ENCODE data around the gene LIPF.
"Not testable (repeated sequence)": the region's sequence is repeated elsewhere in the genome, so short reads cannot be mapped to it uniquely, and the experiment has no call there.

The LIPF gene

GRCh38 chr10:88664142-88664541 is at the start of gene LIPF:
Gene LIPF (plus strand): TSS chr10:88664442. CDS start chr10:88667298, 2,856 bp downstream.
- DNase-seq, result no peak

DNA sequence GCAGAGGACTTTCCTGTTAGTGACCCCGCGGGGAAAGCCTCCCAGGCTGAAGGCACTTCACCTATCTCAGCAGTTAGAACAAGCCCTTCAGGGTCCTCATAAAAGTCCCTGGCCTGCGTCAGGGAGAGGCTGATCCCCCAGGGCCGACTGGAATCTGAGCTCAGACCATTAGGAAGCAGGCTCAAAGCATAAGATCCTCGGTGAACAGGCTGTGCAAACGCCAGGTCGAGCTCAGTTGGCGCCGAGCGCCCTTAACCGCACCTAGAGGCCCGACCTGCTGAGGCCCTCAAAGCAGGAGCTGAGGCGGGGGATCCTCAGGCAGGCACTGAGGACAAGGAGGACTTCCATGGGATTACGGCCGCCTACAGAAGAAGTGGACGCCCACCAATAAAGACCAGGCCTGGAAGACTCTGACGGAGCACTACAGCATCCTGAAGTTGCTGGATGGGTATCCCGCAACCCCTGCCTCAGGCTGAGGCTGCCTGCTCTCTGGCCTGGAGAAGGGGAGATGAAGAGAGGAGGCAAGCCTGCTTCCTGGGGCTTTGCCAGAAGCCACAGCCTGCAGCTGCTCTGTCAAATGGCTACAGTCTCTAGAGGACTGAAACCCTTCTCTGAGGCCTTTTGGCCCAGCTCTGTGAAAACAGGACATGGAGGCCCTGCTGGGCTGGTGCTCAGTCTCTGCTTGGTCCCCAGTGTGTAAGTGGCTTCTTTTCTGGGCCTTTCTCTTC is 47.8 kb upstream of the LIPF start:
- no peak for DNase-seq

DNA sequence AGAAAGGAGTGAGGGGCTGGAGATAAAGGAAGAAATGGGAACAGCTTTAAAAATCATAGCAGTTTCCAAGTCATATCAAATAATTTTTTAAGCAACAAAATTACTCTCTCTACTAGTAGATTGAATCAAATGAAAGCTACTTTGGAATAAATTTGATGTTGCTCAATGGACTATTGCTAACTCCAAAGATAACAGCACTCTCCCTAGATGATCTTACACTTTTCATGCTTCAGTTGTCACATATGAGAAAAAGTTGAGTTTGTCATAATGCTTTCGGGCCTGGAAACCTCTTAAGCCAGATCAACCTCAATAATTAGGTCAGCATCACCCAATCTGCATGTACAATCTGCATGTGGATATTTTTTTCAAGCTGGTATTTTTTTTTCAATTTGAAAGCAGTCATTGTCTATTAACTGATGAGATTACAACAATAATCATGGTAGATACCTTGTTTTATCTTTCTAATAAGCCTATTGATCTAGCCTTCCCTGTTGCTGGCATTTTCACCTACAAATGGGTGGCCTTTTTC is 46.4 kb upstream of the LIPF start:
- DNase-seq, result no peak

GRCh38 chr10:88618496-88618895 is 45.7 kb upstream of the LIPF start:
- no peak for DNase-seq

DNA sequence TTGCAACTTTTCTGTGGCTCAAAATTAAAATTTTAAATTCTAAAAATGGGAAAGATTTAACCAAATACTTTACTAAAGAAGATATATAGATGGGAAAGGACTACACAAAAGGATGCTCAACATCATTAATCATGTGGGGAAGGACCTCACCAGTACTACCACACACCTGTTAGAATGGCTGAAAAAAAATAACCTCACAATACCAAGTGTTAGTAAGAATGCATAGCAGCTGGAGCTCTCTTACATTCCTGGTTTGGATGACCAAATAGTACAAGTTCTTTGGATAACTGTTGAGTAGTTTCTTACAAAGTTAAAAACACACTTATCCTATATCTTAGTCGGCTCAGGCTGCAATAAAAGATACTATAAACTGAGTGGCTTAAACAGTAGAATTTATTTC is 43.8 kb upstream of the LIPF start:
- DNase-seq, result no peak

GRCh38 chr10:88623835-88624234 is 40.4 kb upstream of the LIPF start:
- DNase-seq, result no peak

DNA sequence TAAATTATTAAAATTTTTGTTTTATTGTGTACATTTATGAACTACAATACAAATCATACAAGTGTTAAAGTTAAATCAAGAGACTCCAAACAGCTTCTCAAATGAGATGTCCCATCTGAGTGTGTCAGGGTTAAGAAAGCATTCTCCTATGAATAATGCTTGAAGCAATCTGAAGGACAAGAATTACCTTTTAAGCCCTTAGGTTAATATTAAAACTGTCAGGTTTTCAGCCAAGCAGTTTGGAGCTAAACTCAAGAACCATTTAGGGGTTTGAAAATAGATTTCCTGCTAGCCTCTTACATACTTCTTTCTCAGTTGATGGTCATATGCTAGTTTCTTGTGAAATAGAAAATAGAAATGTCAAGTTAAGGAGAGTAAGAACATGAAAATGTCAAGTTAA is 39.4 kb upstream of the LIPF start:
- no peak for DNase-seq

DNA sequence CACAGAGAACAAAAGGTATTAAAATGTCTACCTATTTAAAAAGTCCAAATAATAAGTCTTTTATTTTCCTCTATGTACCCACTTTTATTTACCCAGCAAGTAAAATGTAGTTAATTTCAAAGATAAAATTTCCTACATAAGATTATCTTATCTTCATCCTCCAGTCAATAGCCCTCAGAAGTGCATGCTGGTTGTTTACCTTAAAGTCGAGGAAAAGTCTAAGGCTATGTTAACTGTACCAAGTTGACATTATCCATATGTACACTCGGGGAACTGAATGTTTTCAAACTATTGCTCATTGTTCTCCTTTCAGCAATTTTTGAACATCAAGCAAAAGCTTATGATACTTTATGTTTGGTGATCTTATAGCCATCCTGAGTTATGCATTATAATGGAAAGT is 24.1 kb upstream of the LIPF start:
- no peak for DNase-seq

GRCh38 chr10:88642209-88642608 is 22.0 kb upstream of the LIPF start:
- no peak for DNase-seq

- no peak for DNase-seq
Measured at GRCh38 chr10:88642963-88643362, 21.3 kb upstream of the LIPF start.

DNA sequence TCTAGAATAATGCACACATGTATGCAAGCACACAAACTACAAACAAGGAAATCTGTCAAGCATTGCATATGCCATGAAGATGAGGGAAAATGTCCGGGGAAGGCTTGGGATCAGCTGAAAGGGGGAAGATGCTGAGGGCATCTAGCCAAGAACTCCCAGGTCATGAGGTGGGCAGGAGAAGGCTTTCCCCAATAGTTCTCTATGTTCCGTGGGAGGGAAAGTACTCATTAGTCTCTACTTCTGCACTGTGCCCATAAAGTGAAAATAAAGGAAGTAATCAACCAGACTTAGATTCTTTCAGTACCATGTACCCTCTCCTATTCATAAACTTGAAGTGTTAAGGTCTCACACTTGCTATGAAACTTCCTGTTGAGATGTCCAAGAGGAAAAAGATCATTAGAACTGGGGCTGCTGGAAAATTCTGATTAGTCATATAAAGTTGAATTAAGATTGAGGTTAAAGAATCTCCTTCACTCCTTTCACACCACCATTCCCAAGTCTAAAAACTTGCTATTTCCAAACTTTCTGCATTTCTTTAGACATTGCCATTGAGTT is 17.1 kb upstream of the LIPF start:
- no peak for DNase-seq

DNA sequence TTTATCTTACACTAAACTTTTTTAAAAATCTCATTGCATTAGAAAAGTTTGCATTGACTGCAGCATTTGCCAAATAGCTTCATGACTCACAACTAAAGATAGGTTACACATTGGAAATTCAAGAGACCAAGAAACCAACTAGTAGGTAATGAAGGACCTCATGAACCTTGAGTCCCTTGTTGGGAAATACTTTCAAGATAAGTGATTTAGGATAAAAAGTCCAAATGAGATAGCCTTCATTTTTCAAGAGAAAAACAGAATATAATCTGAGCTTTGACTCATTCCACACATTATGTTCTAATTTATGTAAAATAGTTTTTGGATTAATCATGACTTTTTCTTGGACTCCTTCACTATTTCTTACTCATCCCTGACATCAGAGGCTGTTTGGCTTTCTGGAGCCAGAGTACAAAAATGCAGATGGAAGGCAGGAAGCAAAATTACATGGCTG is 13.1 kb upstream of the LIPF start:
- no peak for DNase-seq

DNA sequence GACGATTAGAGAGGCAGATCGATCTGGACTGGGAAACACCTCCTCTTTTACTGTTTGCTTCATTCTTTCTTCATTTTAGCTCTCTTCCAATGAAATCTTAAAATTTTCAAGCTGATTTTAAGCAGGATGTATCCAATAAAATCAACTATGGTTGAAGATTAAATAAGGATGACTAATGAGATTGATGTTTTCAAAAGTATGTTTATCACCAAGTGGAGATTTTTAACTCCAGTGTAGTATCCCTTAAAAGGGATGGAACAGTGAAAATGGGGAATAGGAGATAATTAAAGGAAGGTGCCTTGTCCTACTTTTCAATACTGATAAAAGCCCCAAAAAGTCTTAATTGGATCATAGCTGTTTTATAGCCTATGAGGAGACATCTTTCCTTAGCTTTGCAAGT is 11.6 kb upstream of the LIPF start:
- no peak for DNase-seq

DNA sequence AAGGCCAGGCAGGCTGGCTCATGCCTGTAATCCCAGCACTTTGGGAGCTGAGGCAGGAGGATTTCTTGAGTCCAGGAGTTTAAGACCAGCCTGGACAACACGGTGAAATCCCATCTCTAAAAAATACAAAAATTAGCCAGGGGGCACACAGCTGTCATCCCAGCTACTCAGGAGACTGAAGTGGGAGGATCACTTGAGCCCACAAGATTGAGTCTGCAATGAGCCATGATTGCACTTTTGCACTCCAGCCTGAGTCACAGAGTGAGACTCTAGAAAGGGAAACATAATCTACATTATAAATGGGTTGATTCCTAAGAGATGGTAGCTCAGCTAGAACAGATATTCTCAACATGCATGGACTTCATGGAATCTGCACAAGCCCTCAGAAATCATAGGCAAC is 6.3 kb upstream of the LIPF start:
- no peak for DNase-seq

DNA sequence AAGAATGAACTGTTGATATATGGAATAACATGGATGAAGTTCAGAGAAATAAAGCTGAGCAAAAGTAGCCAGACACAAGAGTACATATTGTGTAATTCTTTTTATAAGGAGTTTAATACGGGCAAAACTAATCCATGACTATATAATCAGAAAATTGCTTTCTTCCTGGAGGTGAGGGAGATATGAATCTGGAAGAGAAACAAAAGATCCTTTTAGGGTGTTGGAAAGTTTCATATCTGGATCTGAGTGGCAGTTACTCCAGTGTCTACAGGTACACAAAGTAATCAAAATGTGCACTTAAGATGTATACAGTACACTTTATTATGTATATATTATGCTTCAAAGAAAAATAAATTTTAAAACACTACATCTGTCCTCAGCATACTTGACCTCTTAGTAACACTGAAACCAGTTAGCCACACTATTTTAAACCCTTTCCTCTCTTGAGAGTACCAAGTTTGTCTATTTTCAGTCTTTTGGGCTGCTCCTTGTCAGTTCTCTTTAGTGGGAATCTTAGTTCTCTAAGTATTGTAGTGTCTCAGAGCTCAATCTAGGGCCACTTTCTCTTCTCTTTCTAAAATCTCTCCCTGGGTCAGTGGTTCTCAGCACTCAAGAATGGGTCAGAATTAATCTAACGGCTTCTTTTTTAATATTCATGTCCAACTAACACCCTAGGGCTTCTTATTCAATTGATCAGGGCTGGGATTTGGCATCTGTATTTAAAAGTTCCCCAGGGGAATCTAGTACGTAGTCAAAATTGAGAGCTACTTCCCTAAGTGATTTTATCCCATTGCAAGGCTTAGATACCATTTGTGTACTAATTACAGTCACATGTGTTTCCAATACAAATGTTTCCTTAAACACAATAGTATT is 4.3 kb upstream of the LIPF start:
- DNase-seq, result no peak

DNA sequence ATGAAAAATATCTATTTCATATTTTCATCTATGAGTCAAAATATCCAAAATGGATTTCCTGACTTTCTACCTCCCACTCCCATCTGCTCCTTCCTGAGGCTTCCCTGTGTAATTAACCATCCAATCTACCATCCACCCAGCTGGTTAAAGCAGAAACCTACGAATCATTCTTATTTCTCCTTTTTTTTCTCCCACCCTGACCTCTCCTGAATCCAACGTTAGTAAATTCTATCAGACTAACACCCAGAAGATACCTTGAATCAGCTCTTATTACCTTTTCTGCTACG is 3.7 kb upstream of the LIPF start:
- DNase-seq, result no peak

- DNase-seq, result no peak
Measured at GRCh38 chr10:88661018-88661417, 3.2 kb upstream of the LIPF start.

GRCh38 chr10:88661577-88661976 is 2.7 kb upstream of the LIPF start:
- no peak for DNase-seq

GRCh38 chr10:88663153-88663552 is 1.1 kb upstream of the LIPF start:
- not testable (repeated sequence) for DNase-seq

DNA sequence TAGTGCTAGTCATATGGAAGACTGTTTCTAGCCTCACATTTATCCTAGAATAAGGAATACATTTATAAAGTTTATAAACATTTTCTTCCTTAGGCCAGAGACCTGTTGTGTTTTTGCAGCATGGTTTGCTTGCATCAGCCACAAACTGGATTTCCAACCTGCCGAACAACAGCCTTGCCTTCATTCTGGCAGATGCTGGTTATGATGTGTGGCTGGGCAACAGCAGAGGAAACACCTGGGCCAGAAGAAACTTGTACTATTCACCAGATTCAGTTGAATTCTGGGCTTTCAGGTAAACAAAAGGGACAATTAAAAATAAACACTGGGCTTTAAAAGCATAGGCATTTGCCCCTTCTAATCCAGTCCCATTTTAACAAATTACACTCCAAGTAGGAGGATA is 4.2 kb downstream of the LIPF start:
- no peak for DNase-seq

DNA sequence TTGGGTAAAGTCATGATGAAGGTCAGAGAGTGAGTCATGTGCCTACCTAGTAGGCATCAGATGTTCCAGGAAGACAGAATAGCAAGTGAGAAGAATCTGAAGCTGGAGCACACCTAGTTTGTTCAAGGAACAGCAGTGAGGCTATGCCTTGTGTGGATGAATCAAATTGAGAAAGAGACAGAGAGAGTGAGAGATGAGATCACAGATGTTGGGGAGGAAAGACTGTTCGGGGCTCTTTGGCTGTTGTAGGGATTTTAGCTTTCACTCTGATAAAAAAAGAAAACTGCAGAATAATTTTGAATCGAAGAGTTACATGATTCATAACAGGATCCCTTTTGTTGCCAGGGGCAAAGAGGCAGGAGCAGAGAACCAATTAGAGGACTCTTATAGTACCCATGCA is 6.3 kb downstream of the LIPF start:
- no peak for DNase-seq

DNA sequence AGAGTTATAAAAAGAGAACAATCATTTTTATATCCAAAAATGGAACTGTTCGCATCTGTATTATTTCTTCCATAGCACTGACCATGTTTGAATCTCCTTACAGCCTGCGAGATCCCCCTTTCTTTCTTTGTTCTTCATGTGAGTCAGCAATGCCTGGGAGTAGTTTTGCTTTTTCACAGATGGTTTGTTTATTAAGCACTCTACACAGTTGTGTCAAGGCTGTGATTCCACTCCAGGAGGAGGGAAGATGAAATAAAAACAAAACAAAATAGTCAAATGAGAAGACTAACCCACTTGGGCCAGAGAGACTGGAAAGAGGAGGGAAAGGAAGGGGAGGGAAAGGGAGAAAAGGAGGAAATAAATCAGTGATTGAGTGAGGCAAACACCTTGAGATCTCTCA is 7.8 kb downstream of the LIPF start:
- DNase-seq, result no peak

DNA sequence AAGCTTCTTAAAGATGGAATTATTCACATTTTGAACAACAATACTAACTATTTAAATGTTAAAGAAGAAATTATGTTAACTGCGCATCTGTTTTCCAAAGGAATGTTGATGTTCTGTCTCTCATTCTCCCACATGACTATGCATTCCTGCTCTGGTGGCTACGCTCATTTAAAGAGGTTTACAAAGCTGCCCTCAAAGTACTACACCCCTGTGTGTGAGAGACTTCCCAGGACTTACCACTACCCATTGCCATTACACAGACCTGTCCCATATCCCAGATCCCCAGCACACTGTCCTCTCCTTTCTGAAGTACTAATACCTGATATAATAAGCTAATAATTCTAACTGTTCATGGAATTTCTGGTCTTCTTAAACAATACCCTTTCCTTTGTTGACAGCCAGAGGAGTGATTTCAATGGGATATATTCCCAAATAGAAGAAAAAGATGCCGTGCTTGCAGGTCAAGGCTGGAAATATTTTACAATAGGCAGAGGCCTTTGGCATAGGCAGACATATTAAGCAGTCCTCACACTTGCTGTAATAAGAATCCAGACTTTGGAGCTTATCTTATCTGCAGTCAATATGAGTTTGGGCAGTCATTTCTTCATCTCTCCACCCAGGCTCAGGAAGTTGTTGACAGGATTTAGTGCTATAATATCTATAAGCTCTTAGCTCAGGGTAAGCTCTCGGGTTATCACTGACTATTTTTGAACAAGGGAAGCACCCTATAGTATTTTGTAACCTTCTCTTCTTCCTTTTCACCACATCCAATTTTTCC is 12.2 kb downstream of the LIPF start:
- DNase-seq, result no peak
